ENCODE measurements around the gene LAG3. TPM values are rescaled to one million over a fixed set of nuclear protein-coding genes. Genes with fewer than 3 reads are reported as not detected.

The LAG3 gene
- total RNA-seq, 4 donors from 2014 or later, result 0.52 to 1.1 TPM; not detected in 2

GRCh38 chr12:6768990-6769389 is 3.3 kb upstream of the LAG3 start:
- WGBS, 2 donors, result 41 to 49% methylated on average over 6 of the region's 6 CpGs
- H3K4me3 ChIP-seq (ENCODE audit: low read depth, poor library complexity, severe bottlenecking), result no peak overlapping the region
- intact Hi-C loops (cut with DNase I; ENCODE audit: low total_unique reads), result no loop called here
- peak in 1 of 2 donors; percentile 46 for DNase-seq (ENCODE audit: low spot score in 2 of 2)
- TF ChIP-seq, protein P1, sequence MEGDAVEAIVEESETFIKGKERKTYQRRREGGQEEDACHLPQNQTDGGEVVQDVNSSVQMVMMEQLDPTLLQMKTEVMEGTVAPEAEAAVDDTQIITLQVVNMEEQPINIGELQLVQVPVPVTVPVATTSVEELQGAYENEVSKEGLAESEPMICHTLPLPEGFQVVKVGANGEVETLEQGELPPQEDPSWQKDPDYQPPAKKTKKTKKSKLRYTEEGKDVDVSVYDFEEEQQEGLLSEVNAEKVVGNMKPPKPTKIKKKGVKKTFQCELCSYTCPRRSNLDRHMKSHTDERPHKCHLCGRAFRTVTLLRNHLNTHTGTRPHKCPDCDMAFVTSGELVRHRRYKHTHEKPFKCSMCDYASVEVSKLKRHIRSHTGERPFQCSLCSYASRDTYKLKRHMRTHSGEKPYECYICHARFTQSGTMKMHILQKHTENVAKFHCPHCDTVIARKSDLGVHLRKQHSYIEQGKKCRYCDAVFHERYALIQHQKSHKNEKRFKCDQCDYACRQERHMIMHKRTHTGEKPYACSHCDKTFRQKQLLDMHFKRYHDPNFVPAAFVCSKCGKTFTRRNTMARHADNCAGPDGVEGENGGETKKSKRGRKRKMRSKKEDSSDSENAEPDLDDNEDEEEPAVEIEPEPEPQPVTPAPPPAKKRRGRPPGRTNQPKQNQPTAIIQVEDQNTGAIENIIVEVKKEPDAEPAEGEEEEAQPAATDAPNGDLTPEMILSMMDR (IDR thresholded peaks at IDR 0.05), result no peak
- TF ChIP-seq POLR2A (IDR thresholded peaks at IDR 0.05), result no peak

GRCh38 chr12:6769666-6770065 is 2.7 kb upstream of the LAG3 start:
- no peak for DNase-seq (ENCODE audit: low spot score in 2 of 2)
- H3K4me3 ChIP-seq (ENCODE audit: low read depth, poor library complexity, severe bottlenecking), result no peak overlapping the region
- intact Hi-C loops (cut with DNase I; ENCODE audit: low total_unique reads), result no loop called here
- TF ChIP-seq, protein P1 (IDR thresholded peaks at IDR 0.05), result no peak
- no peak for TF ChIP-seq POLR2A (IDR thresholded peaks at IDR 0.05)
- WGBS, 2 donors, result 58 to 60% methylated on average over 4 of the region's 4 CpGs

- WGBS, 2 donors, result 83 to 84% methylated on average over 12 of the region's 12 CpGs
- no peak for DNase-seq (ENCODE audit: low spot score in 2 of 2)
- H3K4me3 ChIP-seq (ENCODE audit: low read depth, poor library complexity, severe bottlenecking), result no peak overlapping the region
- no peak for TF ChIP-seq POLR2A (IDR thresholded peaks at IDR 0.05)
- TF ChIP-seq, protein P1 (IDR thresholded peaks at IDR 0.05), result no peak
- intact Hi-C loops (cut with DNase I; ENCODE audit: low total_unique reads), result no loop called here
Observed at GRCh38 chr12:6770094-6770493, 2.2 kb upstream of the LAG3 start.

DNA sequence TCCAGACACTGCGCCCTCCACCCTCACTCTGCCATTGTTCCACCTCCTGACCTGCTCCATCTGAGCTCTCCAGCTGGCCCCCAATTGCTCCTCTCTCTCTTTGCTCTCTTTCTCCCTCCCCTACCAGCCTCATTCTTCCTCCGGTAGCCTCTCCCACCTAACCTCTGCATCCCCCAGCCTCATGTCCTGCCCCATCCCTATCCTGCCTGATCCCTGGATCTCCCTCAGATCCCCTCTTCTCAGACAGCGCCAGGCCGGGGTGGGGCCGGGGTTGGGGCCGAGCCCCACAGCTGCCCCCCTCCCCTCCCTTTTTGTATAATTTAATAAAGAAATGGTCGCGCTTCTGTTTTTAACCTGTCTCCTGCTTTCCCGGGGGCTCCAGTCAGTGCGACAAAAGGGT is 1.7 kb upstream of the LAG3 start:
- intact Hi-C loops (cut with DNase I; ENCODE audit: low total_unique reads), result no loop called here
- no peak for DNase-seq (ENCODE audit: low spot score in 2 of 2)
- H3K4me3 ChIP-seq (ENCODE audit: low read depth, poor library complexity, severe bottlenecking), result no peak overlapping the region
- WGBS, 2 donors, result 86% methylated on average over 10 of the region's 10 CpGs
- TF ChIP-seq, protein P1 (IDR thresholded peaks at IDR 0.05), result no peak
- no peak for TF ChIP-seq POLR2A (IDR thresholded peaks at IDR 0.05)

DNA sequence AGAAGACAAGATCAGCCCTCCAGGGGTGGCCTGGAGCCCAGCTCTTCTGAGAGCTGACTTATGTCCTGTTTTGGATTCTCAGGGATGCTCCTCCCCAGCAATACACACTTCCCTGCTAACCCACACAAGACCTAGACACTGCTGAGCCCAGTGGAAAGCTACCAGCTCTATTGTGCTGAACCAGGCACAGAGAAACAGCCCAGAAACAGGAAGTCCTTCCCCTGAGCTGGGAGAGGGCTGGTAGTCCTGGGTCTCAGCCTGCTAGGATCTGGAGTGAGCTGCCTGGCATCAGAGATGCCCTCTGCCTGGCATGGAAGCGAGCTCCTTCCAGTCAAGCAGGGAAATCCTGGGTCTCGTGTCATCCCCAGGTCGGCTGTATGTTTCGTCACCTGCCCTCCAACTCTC is 1.2 kb upstream of the LAG3 start:
- no peak overlapping the region for H3K4me3 ChIP-seq (ENCODE audit: low read depth, poor library complexity, severe bottlenecking)
- intact Hi-C loops (cut with DNase I; ENCODE audit: low total_unique reads), result no loop called here
- TF ChIP-seq, protein P1 (IDR thresholded peaks at IDR 0.05), result no peak
- TF ChIP-seq POLR2A (IDR thresholded peaks at IDR 0.05), result no peak
- 79 to 80% methylated on average over 3 to 4 of the region's 4 CpGs for WGBS, 2 donors
- peak in 1 of 2 donors; percentile 55 for DNase-seq (ENCODE audit: low spot score in 2 of 2)

Data from lower leg skin (tissue), 4 donors.